ENCODE results near the gene C14orf93.
"Not testable (repeated sequence)": the region's sequence is repeated elsewhere in the genome, so short reads cannot be mapped to it uniquely, and the experiment has no call there.

The C14orf93 gene

GRCh38 chr14:23015618-23016017 is 5.7 kb upstream of the C14orf93 start:
- H3K4me1 ChIP-seq (ENCODE audit: insufficient read depth, low read length, severe bottlenecking): no peaks in the 10 kb centered on the region
- no peaks in the 10 kb centered on the region for H3K27me3 ChIP-seq (ENCODE audit: insufficient read depth, low read length)
- H2AFZ ChIP-seq (ENCODE audit: low read length): no peak overlapping the region
- 0 out of 2 replicates have a peak, but pooled peaks cover 6% of the 10 kb centered on the region for H3F3A ChIP-seq (ENCODE audit: insufficient read depth, low read length)
- H4K20me1 ChIP-seq (ENCODE audit: insufficient read depth, low read length): no peaks in the 10 kb centered on the region
- H3K9me3 ChIP-seq (ENCODE audit: low read length): no peaks in the 10 kb centered on the region
- H3K4me3 ChIP-seq (ENCODE audit: low read depth, low read length, poor library complexity, severe bottlenecking): no peak overlapping the region
- H3K9me2 ChIP-seq (ENCODE audit: low read depth, low read length): no peaks in the 10 kb centered on the region
- no peak overlapping the region for H3K9ac ChIP-seq (ENCODE audit: low read length)
- H3K36me3 ChIP-seq (ENCODE audit: insufficient read depth, low read length): 0 out of 2 replicates have a peak, but pooled peaks cover 1% of the 10 kb centered on the region
- no peak overlapping the region for H3K27ac ChIP-seq (ENCODE audit: low read depth, low read length, poor library complexity, severe bottlenecking)
- TF ChIP-seq CTCF (IDR thresholded peaks at IDR 0.05; ENCODE audit: low read length) (no peak), EZH2 (IDR thresholded peaks at IDR 0.05; ENCODE audit: borderline replicate concordance, low read length) (no peak)
- no peaks in the 10 kb centered on the region for H3K79me2 ChIP-seq (ENCODE audit: insufficient read depth, low read length)
- H3K4me2 ChIP-seq (ENCODE audit: low read length): no peak overlapping the region

GRCh38 chr14:23013749-23014054 is 3.8 kb upstream of the C14orf93 start:
- H3K9me3 ChIP-seq (ENCODE audit: low read length); H3K4me2 ChIP-seq (ENCODE audit: low read length); H3K9me2 ChIP-seq (ENCODE audit: low read depth, low read length); H2AFZ ChIP-seq (ENCODE audit: low read length); H3K9ac ChIP-seq (ENCODE audit: low read length); H3K79me2 ChIP-seq (ENCODE audit: insufficient read depth, low read length); H3K27me3 ChIP-seq (ENCODE audit: insufficient read depth, low read length); H3K27ac ChIP-seq (ENCODE audit: low read depth, low read length, poor library complexity, severe bottlenecking); H3K4me3 ChIP-seq (ENCODE audit: low read depth, low read length, poor library complexity, severe bottlenecking); H3K36me3 ChIP-seq (ENCODE audit: insufficient read depth, low read length); H4K20me1 ChIP-seq (ENCODE audit: insufficient read depth, low read length): not testable (repeated sequence)
- H3K4me1 ChIP-seq (ENCODE audit: insufficient read depth, low read length, severe bottlenecking): peaks cover 18% of the 10 kb centered on the region
- peaks cover 11% of the 10 kb centered on the region; the same call in 1 of the 2 replicates for H3F3A ChIP-seq (ENCODE audit: insufficient read depth, low read length)

- H3F3A ChIP-seq (ENCODE audit: insufficient read depth, low read length): peaks cover 16% of the 10 kb centered on the region; the same call in 1 of the 2 replicates
- H3K4me3 ChIP-seq (ENCODE audit: low read depth, low read length, poor library complexity, severe bottlenecking): no peak overlapping the region
- no peaks in the 10 kb centered on the region for H3K79me2 ChIP-seq (ENCODE audit: insufficient read depth, low read length)
- no peaks in the 10 kb centered on the region for H3K27me3 ChIP-seq (ENCODE audit: insufficient read depth, low read length)
- H3K36me3 ChIP-seq (ENCODE audit: insufficient read depth, low read length): no peaks in the 10 kb centered on the region
- no peak overlapping the region for H3K9ac ChIP-seq (ENCODE audit: low read length)
- no peak overlapping the region for H3K4me2 ChIP-seq (ENCODE audit: low read length)
- no peak overlapping the region for H2AFZ ChIP-seq (ENCODE audit: low read length)
- H3K27ac ChIP-seq (ENCODE audit: low read depth, low read length, poor library complexity, severe bottlenecking): peak overlapping the region; percentile 28
- no peaks in the 10 kb centered on the region for H3K9me3 ChIP-seq (ENCODE audit: low read length)
- no peaks in the 10 kb centered on the region for H3K9me2 ChIP-seq (ENCODE audit: low read depth, low read length)
- peaks cover 23% of the 10 kb centered on the region for H3K4me1 ChIP-seq (ENCODE audit: insufficient read depth, low read length, severe bottlenecking)
- H4K20me1 ChIP-seq (ENCODE audit: insufficient read depth, low read length): no peaks in the 10 kb centered on the region
- TF ChIP-seq CTCF (IDR thresholded peaks at IDR 0.05; ENCODE audit: low read length) (no peak), EZH2 (IDR thresholded peaks at IDR 0.05; ENCODE audit: borderline replicate concordance, low read length) (no peak)
These were observed 3.3 kb upstream of the C14orf93 start for GRCh38 chr14:23013054-23013748.

- Histone ChIP-seq H3K9ac (ENCODE audit: low read length) (peak overlapping the region; percentile 73), H3K27me3 (ENCODE audit: insufficient read depth, low read length) (no peaks in the 10 kb centered on the region), H3K27ac (ENCODE audit: low read depth, low read length, poor library complexity, severe bottlenecking) (peak overlapping the region; percentile 88)
These were observed 432 bp downstream of the C14orf93 start for GRCh38 chr14:23009483-23009938.

More at GRCh38 chr14:23009483-23009938, 432 bp downstream of the C14orf93 start:
- H3K36me3 ChIP-seq (ENCODE audit: insufficient read depth, low read length): no peaks in the 10 kb centered on the region
- no peaks in the 10 kb centered on the region for H3K9me2 ChIP-seq (ENCODE audit: low read depth, low read length)
- H3K4me3 ChIP-seq (ENCODE audit: low read depth, low read length, poor library complexity, severe bottlenecking): peak overlapping the region; percentile 62
- H3K79me2 ChIP-seq (ENCODE audit: insufficient read depth, low read length): no peaks in the 10 kb centered on the region
- peaks cover 46% of the 10 kb centered on the region for H3K4me1 ChIP-seq (ENCODE audit: insufficient read depth, low read length, severe bottlenecking)
- H3K9me3 ChIP-seq (ENCODE audit: low read length): no peaks in the 10 kb centered on the region
- peaks cover 9% of the 10 kb centered on the region; the same call in 1 of the 2 replicates for H3F3A ChIP-seq (ENCODE audit: insufficient read depth, low read length)
- peak overlapping the region; percentile 80 for H3K4me2 ChIP-seq (ENCODE audit: low read length)
- H2AFZ ChIP-seq (ENCODE audit: low read length): no peak overlapping the region
- H4K20me1 ChIP-seq (ENCODE audit: insufficient read depth, low read length): no peaks in the 10 kb centered on the region
- TF ChIP-seq EZH2 (IDR thresholded peaks at IDR 0.05; ENCODE audit: borderline replicate concordance, low read length): no peak
- TF ChIP-seq CTCF (IDR thresholded peaks at IDR 0.05; ENCODE audit: low read length): no peak
